GM19328 (cell line): ENCODE results near the gene ZNF438.

ENCODE experiments used
- ATAC-seq: cut with Tn5 transposase; IDR thresholded peaks from one replicate; pipeline ENCODE4 v1.9.1; 2021; ENCODE audit warnings: mild to moderate bottlenecking, moderate library complexity; ENCODE audit not compliant: unreplicated experiment

ZNF438 gene

DNA sequence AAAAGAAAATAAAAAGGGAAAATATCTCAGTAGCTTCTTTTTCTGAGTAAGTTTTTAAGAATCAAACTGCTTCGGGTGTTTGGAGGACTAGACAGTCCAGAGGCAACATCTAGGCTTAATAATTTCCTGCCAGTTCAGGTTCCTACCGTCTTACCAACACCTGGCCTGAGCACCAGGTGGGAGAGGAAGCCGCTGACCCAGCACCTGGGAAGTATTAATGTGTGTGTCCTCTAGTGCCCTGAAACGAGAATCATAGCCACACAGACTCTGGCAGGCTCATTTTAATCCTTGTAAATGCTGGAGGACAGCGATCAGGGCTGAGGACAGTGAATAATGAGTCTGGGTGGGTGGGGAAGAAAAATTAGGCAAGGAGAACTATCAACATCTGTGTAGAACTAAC is 137.4 kb downstream of the ZNF438 start:
- ATAC-seq = no peak

DNA sequence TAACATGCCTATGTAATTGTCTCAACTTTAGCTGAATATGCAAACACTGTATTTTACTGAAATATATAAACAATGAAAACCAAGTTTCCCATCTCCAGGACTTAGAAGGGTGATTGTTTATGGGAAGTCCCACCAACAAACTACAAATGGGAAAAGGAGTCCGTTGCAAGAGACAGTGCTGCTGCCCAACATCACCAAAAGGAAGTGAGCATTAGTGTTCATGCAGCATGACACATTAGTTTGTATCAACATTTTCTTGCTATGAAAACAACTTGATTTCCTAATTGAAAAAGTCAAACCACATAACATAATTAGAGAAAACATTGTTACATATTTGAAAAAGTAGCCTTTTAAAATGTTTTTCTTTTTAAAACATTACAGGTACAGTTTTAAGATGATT is 138.5 kb downstream of the ZNF438 start:
- ATAC-seq = no peak

DNA sequence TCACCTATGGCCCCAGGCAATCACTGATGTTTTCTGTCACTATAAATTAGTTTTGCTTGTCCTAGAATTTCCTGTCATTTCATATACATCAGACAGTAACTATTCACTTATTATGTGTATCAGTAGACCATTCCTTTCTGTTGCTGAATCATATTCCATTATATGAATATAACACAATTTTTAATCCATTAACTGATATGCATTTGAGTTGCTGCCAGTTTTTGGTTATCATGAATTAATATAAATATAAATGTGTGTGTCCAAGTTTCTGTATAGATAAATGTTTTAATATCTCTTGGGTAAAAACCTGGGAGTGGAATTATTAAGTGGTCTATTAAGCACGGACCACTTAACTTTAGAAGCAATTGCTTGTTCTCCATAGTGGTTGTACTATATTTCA is 143.8 kb downstream of the ZNF438 start:
- ATAC-seq = no peak

DNA sequence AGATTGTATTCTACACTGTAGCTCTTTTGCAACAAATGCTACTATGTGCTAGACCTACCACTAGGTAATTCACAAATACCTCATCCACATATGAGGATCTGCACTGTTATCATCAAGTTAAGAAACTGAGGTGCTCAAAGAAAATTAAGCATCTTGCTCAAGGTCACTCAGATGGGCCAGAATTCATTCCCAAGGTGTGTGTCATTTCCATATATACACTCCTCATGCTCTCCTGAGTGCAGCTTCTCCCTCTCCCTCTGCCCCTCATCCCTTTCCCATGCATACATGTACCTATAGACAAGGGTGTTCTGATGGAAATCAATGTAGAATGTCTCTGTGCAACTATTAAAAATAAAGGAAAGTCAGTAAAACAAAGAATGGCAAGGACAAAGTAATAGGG is 146.2 kb downstream of the ZNF438 start:
- ATAC-seq = no peak

DNA sequence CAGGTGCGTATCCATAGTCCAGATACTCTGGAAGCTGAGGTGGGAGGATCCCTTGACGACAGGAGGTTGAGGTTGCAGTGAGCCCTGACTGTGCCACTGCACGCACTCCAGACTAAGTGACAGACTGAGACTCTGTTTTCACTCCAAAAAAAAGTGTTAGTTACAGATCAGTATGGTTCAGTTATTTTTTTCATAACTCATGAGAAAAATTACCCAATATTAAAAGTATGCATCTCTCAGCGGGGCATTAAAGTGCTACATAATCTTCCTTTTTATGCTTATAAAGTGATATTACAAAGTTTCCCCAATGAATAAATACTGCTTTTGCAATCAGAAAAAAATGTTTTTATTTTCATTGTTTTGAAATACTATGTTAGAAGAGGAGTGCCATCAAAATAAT is 147.9 kb downstream of the ZNF438 start:
- ATAC-seq = no peak

DNA sequence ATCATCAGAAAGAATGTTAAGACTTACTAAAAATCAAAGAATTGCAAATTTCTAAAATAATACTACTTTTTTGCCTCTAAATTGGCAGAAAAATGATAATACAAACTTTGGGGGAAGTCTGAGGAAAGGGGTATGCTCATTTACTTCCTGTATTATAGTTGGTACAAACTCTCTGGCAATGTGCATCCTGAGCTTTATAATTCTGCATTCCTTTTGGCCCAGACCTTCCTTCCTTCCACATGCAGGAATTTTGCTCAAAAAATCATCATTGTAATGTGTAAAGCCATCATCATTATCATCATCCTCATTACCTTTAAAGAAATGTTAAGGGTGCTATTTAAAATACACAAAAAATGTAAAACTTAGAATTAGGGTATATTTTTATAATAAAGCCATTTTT is 148.5 kb downstream of the ZNF438 start:
- no peak for ATAC-seq

DNA sequence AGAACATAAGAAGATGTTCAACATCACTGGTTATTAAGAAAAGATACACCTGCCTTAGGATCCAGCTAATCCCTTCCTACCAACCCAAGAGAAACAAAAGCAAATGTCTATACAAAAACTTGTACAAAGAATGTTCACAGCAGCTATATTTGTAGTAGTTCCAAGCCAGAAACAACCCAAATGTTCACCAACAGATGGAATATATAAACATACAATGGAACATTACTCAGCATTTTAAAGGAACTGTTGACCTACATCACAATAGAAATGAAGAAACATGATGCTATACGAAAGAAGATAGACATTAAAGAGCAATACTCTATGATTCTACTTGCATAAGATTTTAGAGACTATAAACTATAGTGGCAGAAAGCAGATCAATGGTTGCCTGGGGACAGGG is 149.4 kb downstream of the ZNF438 start:
- no peak for ATAC-seq

DNA sequence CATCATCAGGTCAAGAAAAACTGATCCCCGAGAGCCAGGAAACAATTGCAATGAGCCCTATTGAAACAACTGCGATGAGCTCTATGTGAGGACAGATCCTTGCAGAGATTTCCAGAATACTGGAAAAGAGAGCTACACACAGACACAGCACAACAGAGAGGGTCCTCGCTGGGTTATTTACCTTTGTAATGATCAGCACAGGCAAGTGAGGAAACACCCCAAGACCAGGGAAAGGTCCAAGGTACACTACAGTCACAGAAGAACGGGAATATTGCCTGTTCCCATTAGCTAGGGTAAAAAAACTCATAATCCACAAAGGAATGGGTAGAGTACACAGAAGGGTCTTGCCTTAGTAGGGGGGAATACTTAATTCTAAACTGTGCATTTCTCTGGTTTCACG is 152.7 kb downstream of the ZNF438 start:
- no peak for ATAC-seq

DNA sequence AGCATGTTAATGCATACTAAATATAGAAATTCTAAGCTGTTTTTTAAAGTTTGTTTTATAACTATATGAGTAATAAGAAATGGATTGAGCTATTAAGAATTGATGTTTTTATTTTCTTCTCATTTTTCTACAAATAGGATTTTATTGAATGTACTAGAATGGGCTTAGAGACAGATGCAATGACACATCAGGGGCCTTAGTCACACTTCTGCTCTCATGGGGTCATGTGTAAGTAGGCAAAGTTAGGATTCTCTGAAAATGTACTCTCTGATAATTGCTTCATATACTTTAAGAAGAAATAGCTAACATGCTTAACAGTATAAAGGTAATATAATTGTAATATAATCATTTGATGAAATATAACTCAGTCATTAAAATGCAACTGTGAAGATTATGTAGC is 154.6 kb downstream of the ZNF438 start:
- ATAC-seq = no peak

DNA sequence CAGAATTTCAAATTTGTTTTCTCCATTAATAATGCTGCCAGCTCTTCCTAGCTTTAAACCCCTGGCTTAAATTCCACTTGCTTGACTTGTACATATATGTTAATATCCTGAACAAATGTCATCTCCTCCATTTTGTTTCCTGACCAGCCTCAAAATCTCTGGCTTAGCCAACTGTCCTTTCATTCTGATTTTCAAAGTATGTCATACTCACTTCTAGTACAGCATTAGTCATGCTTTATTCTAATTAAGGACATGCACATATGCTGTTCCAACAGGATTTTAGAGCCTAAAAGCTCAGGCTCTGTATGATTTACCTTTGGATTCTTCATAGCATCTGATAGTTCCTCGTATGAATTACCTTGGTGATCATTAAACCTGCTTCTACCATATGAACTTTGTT is 158.3 kb downstream of the ZNF438 start:
- ATAC-seq = no peak

DNA sequence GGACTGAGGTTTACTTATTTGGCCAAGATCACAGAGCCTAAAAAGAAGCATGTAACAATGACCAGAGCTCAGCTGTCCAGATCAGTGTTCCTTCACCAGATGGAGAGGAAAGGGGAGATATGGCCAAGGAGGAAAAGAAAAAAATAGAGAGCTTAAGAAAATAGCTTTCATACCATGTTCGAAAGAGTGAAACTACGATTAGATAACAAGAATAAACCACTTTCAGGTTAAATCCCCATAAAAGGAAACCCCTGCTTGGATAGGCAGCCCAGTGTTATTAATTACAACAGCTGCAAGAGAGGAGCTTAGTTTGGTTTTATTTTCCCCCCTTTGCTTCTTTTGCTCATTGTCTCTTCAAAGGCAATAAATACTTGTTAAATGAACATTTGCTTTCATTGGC is 160.8 kb downstream of the ZNF438 start:
- ATAC-seq = no peak

DNA sequence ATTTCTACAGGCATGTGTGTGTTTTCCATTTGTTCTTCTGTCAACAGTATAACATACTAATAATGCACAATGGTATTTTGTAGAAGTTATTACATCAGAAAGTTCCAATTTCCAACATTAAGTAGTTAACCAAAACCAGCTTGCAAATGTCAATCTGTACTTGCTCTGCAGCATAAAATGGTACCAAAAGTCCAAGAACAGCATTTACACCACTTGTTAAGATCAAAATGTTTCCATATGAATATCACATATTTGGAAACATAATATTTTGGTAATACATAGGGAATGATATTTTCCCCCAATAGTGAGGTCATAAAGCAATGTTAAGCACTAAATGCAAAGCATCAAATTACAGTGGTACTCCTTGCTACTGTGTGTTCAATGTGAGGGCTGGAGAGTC is 162.1 kb downstream of the ZNF438 start:
- ATAC-seq = no peak

DNA sequence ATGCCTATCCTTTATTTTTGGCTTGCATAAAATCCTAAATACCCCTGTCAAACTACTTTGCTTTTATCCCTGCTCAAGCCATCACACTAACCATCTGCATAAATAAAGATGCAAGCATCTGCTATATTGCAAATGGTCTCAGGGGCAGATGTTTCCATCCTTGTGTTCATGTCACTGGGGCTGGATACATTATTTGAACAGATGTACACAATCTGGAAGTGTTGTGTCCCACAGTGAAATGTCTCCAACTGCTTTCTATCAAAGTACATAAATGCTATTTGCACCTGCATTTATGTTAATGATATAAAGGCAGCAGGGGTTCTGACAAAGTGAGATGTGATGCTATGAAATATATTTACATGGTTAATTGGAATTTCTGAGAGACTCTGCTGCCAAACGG is 163.1 kb downstream of the ZNF438 start:
- ATAC-seq = no peak

DNA sequence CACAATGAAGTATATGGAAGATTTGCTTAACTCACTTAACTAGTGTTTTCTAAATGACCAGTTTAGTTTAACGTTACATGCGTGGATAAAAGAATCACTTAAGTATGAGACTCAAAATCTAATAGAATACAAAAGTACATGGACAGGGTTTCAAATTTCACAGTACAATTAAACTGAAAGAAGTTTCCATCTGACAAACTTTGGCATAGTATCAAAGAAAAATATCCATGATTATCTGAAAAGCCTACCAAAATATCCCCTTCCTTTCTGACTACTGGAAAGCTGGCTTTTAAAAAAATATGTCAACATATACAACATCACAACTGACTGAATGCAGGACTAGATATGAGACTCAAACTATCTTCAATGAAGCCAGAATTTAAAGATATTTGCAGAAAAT is 164.8 kb downstream of the ZNF438 start:
- no peak for ATAC-seq

DNA sequence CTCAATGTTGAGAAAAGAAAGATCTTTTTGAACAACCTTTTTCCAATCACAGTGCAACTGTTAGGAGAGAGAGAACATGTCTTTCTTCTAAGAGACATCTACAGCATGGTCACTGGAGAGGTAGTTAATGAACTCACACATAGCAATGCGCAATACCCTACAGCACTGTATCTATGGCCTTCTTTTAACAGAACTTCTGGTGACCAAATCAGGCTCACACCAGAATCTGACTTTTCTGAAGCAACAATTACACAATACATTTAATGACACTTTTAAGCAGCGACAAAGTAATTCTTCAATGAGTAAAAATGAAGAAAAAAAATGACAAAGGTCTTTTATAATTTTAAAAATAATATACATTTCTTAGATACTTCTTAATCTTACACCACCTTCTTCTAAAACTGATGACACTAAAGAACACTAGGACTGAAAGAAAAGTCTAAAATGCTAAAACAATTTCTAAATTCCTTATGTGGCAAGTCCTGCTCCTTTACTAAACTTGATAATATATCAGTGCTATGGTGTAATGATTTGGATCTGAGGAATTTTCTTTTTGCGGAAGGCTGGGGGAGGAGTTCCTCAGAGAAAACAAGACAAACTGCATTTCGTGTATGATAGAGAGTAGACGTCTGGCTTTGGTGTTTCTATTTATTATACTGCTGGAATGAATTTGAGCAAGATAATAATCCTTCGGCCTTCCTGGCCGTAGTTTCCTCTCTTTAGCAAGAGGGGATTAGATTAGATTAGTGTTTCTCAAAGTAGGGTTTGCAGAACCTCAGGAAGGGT is 166.3 kb downstream of the ZNF438 start:
- ATAC-seq = no peak

DNA sequence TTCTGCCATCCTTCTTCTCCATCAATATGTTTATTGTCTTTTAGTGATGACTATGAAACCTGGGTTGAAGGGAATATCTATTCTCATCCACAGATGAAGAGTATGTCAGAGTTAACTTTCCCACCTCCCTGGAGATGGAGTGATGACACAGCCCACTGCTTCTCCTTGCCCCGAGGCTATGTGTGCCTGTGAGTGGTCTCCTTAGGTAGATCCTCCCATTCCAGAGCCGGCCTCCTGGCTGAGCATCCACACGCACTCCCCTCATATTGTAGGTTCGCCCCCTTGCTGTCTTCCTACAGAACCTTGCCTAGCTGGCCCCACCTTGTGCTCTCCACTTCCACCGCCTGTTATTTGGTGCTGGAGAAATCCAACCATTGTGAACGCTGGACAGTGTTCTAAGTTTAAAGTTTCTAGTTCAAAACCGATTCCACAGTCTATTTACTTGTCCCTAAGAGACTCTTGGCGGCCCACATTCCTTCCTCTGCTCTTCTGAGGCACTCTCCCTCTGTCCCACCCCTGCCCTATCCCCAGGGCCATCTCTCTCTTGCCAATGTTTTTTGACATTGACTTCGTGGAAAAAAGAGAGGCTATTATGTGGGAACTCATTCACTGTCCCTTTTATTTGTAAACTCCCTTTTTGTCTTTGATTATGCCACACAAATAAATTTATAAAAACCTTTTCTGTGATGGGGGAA is 168.0 kb downstream of the ZNF438 start:
- no peak for ATAC-seq

DNA sequence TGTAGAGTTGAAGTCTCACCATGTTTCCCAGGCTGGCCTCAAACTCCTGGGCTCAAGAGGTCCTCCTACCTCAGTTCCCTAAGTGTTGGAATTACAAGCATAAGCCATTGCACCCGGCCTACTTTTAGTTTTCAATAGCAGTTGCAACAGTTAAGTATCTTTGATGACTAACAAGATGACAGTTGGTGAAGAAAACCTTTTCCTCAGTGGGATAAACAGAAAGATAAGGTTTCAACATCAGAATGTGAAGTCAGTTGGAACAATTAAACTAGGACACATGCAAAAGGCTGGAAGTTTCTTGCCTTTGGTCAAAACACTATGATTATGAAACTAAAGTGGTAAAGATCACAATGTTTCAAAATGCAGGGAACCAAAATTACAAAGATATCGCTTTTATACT is 169.2 kb downstream of the ZNF438 start:
- ATAC-seq = no peak

DNA sequence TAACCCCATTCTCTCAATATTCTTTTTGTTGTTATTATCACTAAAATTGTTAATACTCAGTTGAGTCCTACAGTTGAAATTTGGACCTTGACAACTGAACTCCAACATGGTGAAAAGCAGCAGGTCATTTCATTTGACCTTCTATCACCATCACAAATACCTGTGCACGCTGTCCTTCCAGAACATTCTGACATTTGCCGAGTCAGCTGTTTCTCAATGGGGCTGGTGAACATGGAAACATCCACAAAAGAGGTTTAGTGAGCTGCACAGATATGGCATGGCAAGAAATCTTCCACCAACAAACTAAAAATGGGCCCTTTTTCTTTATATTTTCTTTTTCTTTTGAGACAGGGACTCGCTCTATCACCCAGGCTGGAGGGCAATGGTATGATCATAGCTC is 169.7 kb downstream of the ZNF438 start:
- ATAC-seq = no peak

DNA sequence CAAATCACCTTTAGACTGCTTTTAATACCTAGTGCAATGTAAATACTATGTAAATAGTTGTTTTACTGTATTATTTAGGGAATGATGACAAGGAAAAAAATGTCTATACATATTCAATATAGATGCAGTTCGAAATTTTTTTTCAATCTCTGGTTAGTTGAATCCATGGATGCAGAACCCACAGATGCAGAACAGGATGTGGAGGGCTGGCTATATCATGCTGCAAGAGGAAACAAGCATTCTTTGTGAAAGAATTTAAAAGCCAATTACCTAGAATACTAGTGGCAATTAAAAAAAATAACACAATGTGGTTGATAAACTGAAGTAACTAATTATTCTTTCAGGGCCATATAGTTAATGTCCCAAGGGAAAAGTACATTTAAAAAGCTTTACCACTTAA is 170.4 kb downstream of the ZNF438 start:
- no peak for ATAC-seq

DNA sequence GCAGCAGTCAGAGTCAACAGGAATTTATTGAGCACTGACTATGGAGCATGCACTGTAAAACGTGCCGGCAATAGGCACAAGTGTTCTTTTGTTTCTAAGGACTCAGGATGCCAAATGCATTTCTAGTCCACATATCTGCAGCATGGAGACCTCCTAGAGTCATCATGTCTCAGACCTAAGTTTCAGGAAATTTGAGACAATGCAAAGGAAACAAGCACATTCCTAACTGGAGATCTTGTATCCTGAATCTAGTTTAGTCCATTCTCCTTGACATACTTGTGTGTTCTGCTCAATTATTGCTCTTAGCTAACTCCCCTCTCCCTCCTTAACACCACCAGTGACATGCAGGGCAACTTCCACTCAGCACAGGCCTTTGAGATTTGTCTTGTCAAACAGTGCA is 173.2 kb downstream of the ZNF438 start:
- no peak for ATAC-seq

DNA sequence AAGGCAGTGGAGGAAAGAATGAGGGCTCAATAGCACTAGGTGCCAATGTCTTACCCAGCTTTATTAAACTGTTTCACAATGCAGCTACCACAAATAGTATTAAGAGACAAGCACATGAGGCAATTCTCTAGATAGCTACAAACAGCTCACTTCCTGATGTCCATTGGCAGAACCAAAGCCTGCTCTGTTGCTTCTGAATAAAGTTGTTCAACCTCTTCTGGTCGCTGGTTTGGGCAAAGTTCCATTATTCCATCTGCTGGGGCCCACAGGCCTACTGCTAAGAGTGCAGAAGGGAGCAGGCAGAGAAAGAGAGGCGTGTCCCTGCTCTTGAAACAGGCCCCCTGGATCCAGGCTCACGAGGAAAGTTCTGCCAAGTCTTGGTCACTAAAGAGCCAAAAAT is 173.9 kb downstream of the ZNF438 start:
- no peak for ATAC-seq

DNA sequence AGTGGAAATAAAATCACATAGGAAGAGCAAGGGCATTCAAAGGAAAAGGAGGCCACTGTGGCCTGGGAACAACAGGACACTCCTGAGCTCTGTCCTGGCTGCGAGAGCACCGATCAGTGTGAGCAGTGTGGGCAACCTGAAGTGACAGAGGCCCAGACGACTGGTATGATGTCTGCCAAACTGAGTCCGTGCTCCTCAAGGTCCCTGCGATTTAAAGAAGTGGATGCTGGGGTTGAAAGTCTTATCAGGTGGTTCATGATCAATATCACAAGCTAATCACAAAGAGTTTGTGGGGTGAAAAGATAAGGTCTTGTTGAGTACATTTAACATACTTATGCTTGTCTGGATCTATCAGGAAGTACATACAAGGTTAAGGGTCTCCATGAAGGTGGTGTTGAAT is 176.5 kb downstream of the ZNF438 start:
- no peak for ATAC-seq

DNA sequence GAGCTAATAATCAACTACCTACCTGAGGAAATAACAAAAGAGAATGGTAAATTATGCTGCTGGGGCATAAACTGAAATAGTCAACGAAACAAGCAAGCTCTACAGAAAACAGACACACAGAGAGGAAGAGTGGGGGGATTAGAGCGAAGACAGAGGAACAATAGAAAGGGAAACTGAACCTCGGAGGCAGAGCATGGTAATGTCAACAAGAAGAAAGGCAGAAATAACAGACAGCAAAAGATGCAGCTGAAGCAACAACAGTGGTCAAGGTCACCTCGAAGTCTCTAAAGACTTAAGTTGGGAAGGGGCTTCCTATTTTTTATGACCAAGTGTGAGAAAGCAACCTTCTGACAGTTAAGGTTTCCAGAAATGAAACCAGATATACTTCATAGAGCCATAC is 177.0 kb downstream of the ZNF438 start:
- ATAC-seq = no peak
